Cardiac fibroblast (primary cell): Measurements from ENCODE around the gene USP15.

Experiments used
- DNase-seq, 2 donors: peaks; one replicate each; pipeline versions ENCODE4 v3.0.0 to v3.0.0-alpha.2; 2010; ENCODE audit warnings: low read depth in 2 of 2
- H3K4me3 ChIP-seq, 2 donors: replicated peaks in 1 of 2; 1 replicate in 1 of 2; 2 replicates in 1 of 2; pipeline ENCODE4 v1.5.1; 2011; ENCODE audit warnings: low read depth in 2 of 2, low read length in 2 of 2, mild to moderate bottlenecking in 2 of 2, moderate library complexity in 1 of 2
- TF ChIP-seq, protein P1 (sequence below): IDR thresholded peaks from one replicate; pipeline ENCODE4 v1.5.1; 2011; ENCODE audit warnings: low read depth, mild to moderate bottlenecking, low read length, inconsistent platforms

Gene USP15

DNA sequence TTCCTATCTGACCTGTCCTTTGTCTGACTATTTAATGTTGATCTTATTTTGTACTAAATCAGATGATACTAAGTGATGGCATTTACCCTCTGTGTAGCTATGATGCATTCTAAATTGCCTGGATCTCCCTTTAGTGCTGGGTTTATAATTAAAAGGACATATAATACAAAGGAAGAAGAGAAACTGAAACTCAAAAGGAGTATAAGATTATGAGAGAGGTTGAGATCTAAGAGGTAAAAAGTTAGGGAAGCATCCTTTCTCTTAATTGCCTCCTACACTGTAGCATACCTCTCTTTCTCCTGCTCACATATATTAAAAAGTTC lies 119.5 kb downstream of the USP15 start:
- no peak overlapping the region for H3K4me3 ChIP-seq
- DNase-seq: no peak
- TF ChIP-seq, protein P1, sequence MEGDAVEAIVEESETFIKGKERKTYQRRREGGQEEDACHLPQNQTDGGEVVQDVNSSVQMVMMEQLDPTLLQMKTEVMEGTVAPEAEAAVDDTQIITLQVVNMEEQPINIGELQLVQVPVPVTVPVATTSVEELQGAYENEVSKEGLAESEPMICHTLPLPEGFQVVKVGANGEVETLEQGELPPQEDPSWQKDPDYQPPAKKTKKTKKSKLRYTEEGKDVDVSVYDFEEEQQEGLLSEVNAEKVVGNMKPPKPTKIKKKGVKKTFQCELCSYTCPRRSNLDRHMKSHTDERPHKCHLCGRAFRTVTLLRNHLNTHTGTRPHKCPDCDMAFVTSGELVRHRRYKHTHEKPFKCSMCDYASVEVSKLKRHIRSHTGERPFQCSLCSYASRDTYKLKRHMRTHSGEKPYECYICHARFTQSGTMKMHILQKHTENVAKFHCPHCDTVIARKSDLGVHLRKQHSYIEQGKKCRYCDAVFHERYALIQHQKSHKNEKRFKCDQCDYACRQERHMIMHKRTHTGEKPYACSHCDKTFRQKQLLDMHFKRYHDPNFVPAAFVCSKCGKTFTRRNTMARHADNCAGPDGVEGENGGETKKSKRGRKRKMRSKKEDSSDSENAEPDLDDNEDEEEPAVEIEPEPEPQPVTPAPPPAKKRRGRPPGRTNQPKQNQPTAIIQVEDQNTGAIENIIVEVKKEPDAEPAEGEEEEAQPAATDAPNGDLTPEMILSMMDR: no peak

DNA sequence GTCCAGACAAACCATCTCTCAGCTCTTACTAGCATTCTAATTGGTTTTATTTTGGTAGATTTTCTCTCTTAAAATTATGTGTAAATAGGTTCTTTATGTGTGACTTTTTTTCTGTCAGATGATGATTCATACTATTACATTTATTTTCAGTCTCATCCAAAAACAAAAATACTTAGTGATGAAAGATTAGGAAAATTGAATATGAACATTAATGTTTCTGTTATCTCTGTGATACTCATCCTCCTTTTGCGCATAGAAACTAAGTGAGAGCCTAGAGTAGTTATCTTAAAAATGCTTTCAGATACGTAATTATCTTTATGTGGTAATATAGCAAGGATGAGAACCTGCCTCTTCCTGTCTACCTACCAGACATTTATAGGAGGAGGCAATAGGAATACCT lies 122.3 kb downstream of the USP15 start:
- H3K4me3 ChIP-seq: no peak overlapping the region
- DNase-seq: no peak
- TF ChIP-seq, protein P1: no peak

DNA sequence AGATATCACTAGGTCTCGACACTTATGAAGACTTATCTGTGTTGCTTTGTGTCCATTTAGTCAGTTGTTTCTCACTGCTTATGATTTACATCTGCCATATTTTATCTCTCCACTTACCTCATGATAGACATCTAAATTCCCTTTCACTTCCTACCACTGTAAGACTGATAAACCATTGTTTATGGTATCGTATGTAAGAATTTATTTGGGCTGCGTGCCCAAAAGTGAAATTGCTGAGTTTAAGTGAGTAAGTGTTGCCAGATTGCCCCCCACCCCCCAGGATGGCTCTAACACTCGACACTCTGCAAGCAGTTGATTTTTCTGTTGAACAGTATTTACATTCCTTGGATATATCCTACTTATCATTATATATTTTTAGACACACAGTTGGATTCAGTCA lies 136.5 kb downstream of the USP15 start:
- TF ChIP-seq, protein P1: no peak
- H3K4me3 ChIP-seq: no peak overlapping the region
- peak in 1 of 2 donors; percentile 15 for DNase-seq

DNA sequence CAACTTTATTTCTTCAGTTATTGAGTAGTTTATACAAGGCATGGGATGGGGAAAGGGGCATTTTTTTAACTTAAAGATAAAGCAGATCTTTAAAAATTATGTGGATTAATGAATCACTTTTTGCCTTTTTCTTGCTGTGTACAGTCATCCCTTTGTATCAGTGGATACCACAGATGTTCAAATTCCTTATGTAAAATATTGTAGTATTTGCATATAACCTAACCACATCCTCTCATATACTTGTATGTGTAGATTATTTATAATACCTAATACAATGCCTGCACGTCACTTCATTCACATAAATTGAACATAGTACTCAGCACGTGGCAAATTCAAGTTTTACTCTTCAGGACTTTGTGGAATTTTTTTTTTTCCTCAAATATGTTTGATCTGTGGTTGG lies 139.9 kb downstream of the USP15 start:
- TF ChIP-seq, protein P1: no peak

DNA sequence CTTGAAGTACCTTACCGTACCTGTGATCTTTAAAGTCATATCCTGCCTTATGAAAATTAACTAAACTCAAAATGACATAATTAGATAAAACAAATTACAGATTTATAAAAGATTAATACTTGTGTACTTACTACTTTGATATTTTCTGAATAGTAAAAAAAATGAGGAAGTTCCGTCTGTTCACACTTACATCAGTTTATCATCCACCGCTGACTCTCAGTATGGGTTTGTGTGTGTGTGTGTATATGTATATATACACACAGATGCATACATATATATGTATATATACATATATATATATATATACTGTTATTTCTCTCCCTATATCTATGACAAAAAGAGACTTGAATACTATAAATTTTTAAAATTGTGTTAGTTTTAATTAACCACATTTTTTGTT lies 141.4 kb downstream of the USP15 start:
- TF ChIP-seq, protein P1: no peak
- H3K4me3 ChIP-seq: no peak overlapping the region
- DNase-seq: no peak

More for the DNA sequence above, 139.9 kb downstream of the USP15 start:
- no peak for DNase-seq
- H3K4me3 ChIP-seq: no peak overlapping the region

DNA sequence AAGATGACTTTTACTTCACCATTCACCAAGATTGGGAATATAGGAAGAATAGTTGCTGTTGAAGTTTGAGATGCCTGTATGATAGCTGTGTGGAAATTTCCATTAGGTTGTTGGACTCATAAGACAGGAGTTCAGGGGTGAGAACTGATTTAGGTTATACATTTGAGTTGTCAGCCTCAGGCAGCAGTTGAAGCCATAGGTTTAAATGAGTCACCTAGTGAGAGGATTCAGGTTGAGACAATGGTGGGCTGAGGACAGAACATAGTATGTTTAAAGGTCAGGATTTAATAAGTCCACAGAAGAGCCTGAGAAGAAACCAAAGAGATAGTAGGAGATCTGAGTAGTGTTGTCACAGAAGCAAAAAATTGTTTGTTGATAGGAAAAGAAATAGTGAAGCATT lies 142.8 kb downstream of the USP15 start:
- H3K4me3 ChIP-seq: no peak overlapping the region
- DNase-seq: no peak
- TF ChIP-seq, protein P1: no peak

DNA sequence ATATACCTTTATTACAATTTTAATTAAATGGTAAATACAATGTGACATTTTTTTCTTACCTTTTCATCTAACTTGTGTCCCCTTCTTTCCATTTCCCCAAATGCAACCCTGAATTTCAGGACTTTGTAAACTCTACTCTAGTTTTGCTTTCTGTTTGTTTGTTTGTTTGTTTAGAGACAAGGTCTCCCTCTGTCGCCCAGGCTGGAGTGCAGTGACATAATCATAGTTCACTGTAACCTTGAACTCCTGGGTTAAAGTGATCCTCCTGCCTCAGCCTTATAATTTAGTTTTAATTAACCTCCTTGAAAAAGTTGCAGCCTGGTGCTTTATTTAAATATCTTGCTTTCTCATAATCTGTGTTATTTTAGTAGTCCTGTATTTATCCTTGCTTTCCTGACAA lies 147.4 kb downstream of the USP15 start:
- TF ChIP-seq, protein P1: no peak
- H3K4me3 ChIP-seq: no peak overlapping the region
- no peak for DNase-seq
